HEK293T (cell line): ENCODE measurements around the gene SSH2.

Experiments
- ARNT ChIP-seq: fragments of 450-650 bp; IDR thresholded peaks from 2 replicates; pipeline ENCODE4 v1.6.1; 2017; ENCODE audit warnings: mild to moderate bottlenecking
- ELF4 ChIP-seq: fragments of 450-650 bp; IDR thresholded peaks from 2 replicates; pipeline ENCODE4 v1.6.1; 2017; ENCODE audit warnings: antibody characterized with exemption
- FOXA1 ChIP-seq: fragments of 450-650 bp; IDR thresholded peaks from 2 replicates; pipeline ENCODE4 v1.6.1; 2016; ENCODE audit warnings: mild to moderate bottlenecking
- FOXK2 ChIP-seq: fragments of 450-650 bp; IDR thresholded peaks from 2 replicates; pipeline ENCODE4 v1.6.1; 2016; ENCODE audit warnings: mild to moderate bottlenecking
- HDGF ChIP-seq: fragments of 450-650 bp; IDR thresholded peaks from 2 replicates; pipeline ENCODE4 v1.6.1; 2017; ENCODE audit warnings: antibody characterized with exemption, borderline replicate concordance
- NFRKB ChIP-seq: fragments of 450-650 bp; IDR thresholded peaks from 2 replicates; pipeline ENCODE4 v1.6.1; 2016; ENCODE audit warnings: mild to moderate bottlenecking, moderate library complexity
- PKNOX1 ChIP-seq: fragments of 450-650 bp; IDR thresholded peaks from 2 replicates; pipeline ENCODE4 v1.6.1; 2016
- SP1 ChIP-seq: fragments of 450-650 bp; IDR thresholded peaks from 2 replicates; pipeline ENCODE4 v1.6.1; 2017
- SUZ12 ChIP-seq: fragments of 450-650 bp; IDR thresholded peaks from 2 replicates; pipeline ENCODE4 v1.6.1; 2016; ENCODE audit warnings: mild to moderate bottlenecking
- ZNF384 ChIP-seq: fragments of 450-650 bp; IDR thresholded peaks from 2 replicates; pipeline ENCODE4 v1.6.1; 2016

GRCh38 chr17:29914819-29915537 is 15.1 kb downstream of the SSH2 start:
- TF ChIP-seq HDGF (no peak), PKNOX1 (no peak), SUZ12 (no peak), SP1 (no peak), FOXK2 (no peak), ELF4 (no peak), ARNT (no peak), FOXA1 (no peak), ZNF384 (no peak), NFRKB (no peak)
